Measurements from ENCODE around the gene CLBA1.

The CLBA1 gene

DNA sequence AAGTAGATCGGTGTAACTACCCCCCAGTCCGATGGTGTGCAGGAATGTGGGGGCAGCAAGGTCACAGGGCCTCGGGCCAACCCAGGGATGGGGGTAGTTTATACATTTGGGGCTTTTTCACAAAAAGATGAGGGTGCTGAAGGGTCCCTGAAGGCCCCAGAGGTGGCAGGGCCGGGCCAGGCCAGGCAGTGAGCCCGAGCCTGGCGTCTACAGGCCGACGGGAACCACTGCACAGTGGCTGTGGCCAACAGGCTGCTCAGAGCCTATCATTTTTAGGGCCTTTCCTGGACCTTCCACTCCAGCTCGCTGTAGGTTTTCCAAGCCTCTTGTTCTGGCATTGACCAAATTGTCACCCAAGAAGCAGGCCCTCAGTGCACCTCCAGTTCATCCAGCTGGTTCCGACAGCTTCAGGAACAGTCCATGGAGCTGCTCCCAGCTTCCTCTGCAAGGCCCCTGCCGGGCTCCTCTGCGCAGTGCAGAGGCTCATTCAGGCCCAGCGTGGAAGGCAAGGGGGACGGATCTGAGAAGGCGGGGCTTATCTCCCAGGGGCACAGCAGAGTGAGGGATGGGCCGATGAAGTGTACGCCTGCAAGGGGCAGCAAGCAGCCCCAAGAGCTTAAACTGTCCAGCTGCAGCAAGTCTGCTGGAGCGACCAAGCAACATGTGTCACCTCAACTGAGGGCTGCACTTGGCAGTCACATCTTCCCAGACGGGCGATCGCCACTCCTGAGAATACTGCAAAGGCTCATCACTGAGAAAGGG is 21.4 kb downstream of the CLBA1 start:
- no peak for DNase-seq

DNA sequence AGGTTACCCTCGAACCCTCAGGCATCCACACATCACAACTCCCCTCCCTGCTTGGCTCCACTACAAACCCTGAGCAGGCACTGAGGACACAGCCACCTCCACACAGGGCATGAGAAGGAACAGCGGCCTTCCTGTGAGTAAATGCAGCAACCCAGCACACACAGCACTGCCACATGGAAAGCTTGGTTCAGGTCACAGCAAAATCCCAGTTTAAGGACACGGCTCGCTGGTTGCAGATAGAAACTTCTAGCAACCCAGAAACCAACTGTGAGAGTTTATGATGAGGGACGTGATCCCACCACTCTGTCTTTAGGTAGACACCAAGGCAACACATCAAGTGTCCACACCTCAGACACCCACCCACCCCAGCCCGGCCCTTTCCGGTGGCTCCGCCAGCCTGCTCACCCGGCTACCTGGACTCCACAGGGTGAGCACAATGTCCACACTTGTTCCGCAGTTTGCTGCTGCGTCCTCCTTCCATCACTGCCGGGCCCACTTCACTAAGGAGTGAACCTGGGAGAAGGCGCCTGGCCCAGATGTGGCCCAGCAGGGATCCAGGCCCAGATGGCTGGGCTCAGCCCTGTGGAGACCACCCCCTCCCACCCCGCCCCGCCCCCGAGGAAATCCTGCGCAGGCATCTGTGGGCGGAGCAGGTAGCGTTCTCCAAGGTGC is 22.1 kb downstream of the CLBA1 start:
- DNase-seq, result no peak

DNA sequence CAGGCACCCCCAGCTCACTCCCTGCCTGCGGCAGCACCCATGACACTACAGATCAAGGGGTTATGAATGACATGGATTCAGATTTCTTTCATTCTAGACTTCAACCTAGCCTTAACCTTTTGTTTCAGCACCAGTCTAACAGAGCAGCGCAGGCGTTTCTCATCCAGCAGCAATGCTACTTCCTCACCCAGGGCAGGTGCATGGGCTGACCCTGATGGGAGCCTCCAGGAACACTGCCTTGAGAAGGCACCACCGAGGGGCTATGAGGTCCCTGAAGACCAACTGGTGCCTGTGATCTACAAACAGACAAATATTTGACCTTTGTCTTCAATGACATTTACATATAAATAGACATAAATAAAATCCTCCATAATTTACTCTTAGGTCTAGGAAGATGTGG is 24.5 kb downstream of the CLBA1 start:
- no peak for DNase-seq

- no peak for DNase-seq
Measured at GRCh38 chr14:105010891-105011291, 25.3 kb downstream of the CLBA1 start.

GRCh38 chr14:105011312-105011990 is 25.9 kb downstream of the CLBA1 start:
- DNase-seq, result no peak

DNA sequence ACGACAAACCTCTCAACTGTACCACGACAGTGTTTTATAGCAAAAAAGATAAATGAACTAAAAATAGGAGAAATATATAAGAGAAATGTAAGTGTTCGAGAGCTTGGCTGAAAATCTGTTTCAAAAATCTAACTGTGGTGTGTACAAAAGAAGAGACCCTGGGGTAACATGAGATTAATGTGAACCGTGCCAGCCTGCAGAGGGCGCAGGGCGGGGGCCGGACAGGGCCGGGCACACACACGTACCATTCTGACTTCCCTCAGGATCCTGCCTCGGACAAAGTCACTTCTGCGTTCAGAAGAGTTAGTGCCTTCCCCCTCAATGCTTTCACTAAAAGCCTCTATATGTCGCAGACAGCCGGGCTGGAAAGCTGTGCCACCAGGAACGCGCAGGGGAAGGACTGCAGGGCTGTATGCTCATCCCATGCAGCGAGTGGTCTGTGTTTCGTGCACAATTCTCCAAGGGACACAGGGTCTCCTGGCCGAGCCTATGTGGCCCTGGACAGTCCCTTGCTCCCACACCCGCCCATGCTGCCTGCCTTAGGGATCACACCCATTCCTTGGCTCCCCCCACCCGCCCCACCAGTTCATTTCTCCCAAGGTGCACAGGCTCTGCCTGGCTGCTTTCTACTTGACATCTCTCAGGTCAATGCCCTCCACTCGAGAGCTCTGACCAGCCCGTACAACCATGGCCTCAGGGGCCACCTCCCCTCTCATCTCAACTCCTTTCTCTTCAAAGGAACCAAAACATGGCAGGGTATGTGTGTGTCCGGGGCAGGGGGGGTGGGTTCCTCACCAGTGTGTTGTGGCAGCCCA is 26.8 kb downstream of the CLBA1 start:
- DNase-seq, result no peak

- no peak for DNase-seq
Measured at GRCh38 chr14:105013150-105013785, 27.7 kb downstream of the CLBA1 start.

GRCh38 chr14:105014032-105014431 is 28.4 kb downstream of the CLBA1 start:
- DNase-seq, result no peak

GRCh38 chr14:105014631-105015030 is 29.0 kb downstream of the CLBA1 start:
- no peak for DNase-seq

DNA sequence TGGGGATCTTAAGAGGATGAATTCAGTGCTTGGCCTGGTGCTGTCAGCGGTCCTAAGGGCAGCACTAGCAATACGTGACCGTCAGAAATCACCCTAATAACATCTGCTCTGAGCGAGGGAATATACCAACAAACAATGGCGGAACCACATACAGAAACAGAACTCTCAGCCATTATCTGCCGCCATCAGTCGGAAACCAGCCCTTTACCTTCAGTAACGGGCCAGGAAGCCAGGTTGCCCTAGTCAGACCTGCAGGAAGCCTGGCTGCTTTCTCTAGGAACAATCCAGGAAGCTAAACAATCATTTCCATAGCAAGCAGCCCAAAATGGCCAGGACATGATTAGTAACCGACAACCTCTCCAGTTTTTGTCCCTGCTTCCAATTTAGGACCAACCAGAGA is 29.7 kb downstream of the CLBA1 start:
- no peak for DNase-seq

- DNase-seq, result no peak
Measured at GRCh38 chr14:105015905-105016304, 30.3 kb downstream of the CLBA1 start.

- no peak for DNase-seq
Measured at GRCh38 chr14:105018414-105018813, 32.8 kb downstream of the CLBA1 start.

- DNase-seq, result peak; percentile 5
Measured at GRCh38 chr14:105019861-105020814, 34.5 kb downstream of the CLBA1 start.

- peak; percentile 100 for DNase-seq
Measured at GRCh38 chr14:105020815-105021655, 35.4 kb downstream of the CLBA1 start, which contains the start of gene CDCA4. Gene CDCA4 (minus strand): TSS chr14:105021083. CDS start chr14:105011929, 9,154 bp downstream.

GRCh38 chr14:105021656-105022275 is 36.2 kb downstream of the CLBA1 start:
- peak; percentile 14 for DNase-seq

- DNase-seq, result no peak
Measured at GRCh38 chr14:105022276-105022670, 36.7 kb downstream of the CLBA1 start.

DNA sequence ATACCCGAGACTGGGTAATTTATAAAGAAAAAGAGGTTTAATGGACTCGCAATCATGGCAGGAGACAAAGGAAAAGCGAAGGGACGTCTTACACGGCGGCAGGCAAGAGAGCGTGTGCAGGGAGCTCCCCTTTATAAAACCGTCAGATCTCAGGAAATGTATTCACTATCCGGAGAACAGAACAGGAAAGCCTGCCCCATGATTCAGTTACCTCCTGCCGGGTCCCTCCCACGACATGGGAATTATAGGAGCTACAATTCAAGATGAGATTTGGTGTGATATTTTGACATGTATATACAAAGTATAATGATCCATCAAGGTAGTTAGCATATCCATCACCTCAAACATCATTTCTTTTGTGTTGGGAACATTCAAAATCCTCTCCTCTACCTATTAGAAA is 37.6 kb downstream of the CLBA1 start:
- no peak for DNase-seq

GRCh38 chr14:105023791-105024480 is 38.3 kb downstream of the CLBA1 start:
- DNase-seq, result no peak

DNA sequence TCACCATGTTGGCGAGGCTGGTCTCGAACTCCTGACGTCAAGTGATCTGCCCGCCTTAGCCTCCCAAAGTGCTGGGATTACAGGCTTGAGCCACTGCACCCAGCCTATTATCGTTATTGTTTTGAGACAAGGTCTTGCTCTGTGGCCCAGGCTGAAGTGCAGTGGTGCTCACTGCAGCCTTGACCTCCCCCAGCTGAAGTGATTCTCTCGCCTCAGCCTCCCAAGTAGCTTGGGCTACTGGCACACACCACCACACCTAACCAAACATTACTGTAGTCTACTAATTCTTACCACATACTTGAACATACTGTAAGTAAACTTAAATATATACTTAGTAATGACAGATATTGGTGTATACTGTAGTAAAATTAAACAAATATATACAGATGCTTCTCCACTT is 39.8 kb downstream of the CLBA1 start:
- DNase-seq, result no peak
